SK-N-SH (cell line): ENCODE data around the gene GRIP1. TPM values are rescaled to one million over a fixed set of nuclear protein-coding genes. Genes with fewer than 3 reads are reported as not detected.

Experiments
- CTCF ChIA-PET: fragments of 300-600, 350-600 bp; formaldehyde crosslinking; extraction: SDS; loops from one replicate; lab custom pipeline; 2021; lab: Yijun Ruan, JAX
- POLR2A ChIA-PET: fragments of 350-600 bp; sonication (Branson Sonifier 250); formaldehyde crosslinking; extraction: SDS; loops from one replicate; lab custom pipeline; 2020; ENCODE audit warnings: antibody characterized with exemption, inconsistent platforms; lab: Yijun Ruan, JAX
- DNase-seq: peaks from one replicate; pipeline ENCODE4 v3.0.0; 2012
- H2AFZ ChIP-seq: fragments of 200-600 bp; sonication (generic); 2 replicates; pipeline ENCODE4 v1.8.1; 2016; ENCODE audit warnings: antibody characterized with exemption, mild to moderate bottlenecking, low read depth
- H3F3A ChIP-seq: fragments of 200-600 bp; sonication (generic); replicated peaks from 2 replicates; pipeline ENCODE3; 2016; ENCODE audit warnings: antibody characterized with exemption, mild to moderate bottlenecking; ENCODE audit not compliant: insufficient read depth
- H3K27ac ChIP-seq, 2 experiments: fragments of 200-500 bp in 1 of 2; fragments of 200-600 bp in 1 of 2; sonication (Bioruptor generic) in 1 of 2; sonication (generic), shearing (Covaris generic) in 1 of 2; 2 replicates each; pipeline versions ENCODE4 v1.5.1 to v1.6.1; 2014 to 2016; ENCODE audit warnings: low read depth in 2 of 2, inconsistent platforms in 1 of 2, low read length in 1 of 2, mild to moderate bottlenecking in 1 of 2, mixed read lengths in 1 of 2
- H3K27me3 ChIP-seq: fragments of 200-600 bp; sonication (generic), shearing (Covaris generic); 2 replicates; pipeline ENCODE4 v1.6.1; 2016; ENCODE audit warnings: mixed run types; ENCODE audit not compliant: insufficient read depth
- H3K36me3 ChIP-seq, 2 experiments: fragments of 200-500 bp in 1 of 2; fragments of 200-600 bp in 1 of 2; sonication (Bioruptor generic) in 1 of 2; sonication (generic) in 1 of 2; replicated peaks in 1 of 2; 2 replicates each; pipeline versions ENCODE3 to v1.5.1; 2014 to 2016; ENCODE audit warnings: low read length in 1 of 2, mild to moderate bottlenecking in 1 of 2; ENCODE audit not compliant: insufficient read depth in 2 of 2, control insufficient read depth in 1 of 2
- H3K4me1 ChIP-seq, 2 experiments: fragments of 200-500 bp in 1 of 2; fragments of 200-600 bp in 1 of 2; sonication (Bioruptor generic) in 1 of 2; sonication (generic), shearing (Covaris generic) in 1 of 2; 2 replicates each; pipeline versions ENCODE4 v1.5.1 to v1.6.1; 2014 to 2016; ENCODE audit warnings: low read depth in 1 of 2, low read length in 1 of 2, mixed run types in 1 of 2; ENCODE audit not compliant: insufficient read depth in 2 of 2, control insufficient read depth in 1 of 2
- H3K4me2 ChIP-seq: fragments of 200-600 bp; sonication (generic), shearing (Covaris generic); 2 replicates; pipeline ENCODE4 v1.6.1; 2017; ENCODE audit warnings: mixed run types
- H3K4me3 ChIP-seq, 2 experiments: fragments of 200-500 bp in 1 of 2; fragments of 200-600 bp in 1 of 2; sonication (Bioruptor generic) in 1 of 2; sonication (generic), shearing (Covaris generic) in 1 of 2; 2 replicates each; pipeline versions ENCODE4 v1.5.1 to v1.8.1; 2014 to 2016; ENCODE audit warnings: low read depth in 2 of 2, inconsistent platforms in 1 of 2, low read length in 1 of 2, mild to moderate bottlenecking in 1 of 2, mixed read lengths in 1 of 2, moderate library complexity in 1 of 2
- H3K79me2 ChIP-seq: fragments of 200-600 bp; sonication (generic); 2 replicates; pipeline ENCODE4 v1.8.1; 2017; ENCODE audit warnings: mild to moderate bottlenecking; ENCODE audit not compliant: insufficient read depth
- H3K9ac ChIP-seq: fragments of 200-600 bp; sonication (generic); 2 replicates; pipeline ENCODE4 v1.6.1; 2017; ENCODE audit warnings: mixed run types
- H3K9me2 ChIP-seq: fragments of 200-600 bp; sonication (generic); 2 replicates; pipeline ENCODE4 v1.6.1; 2017; ENCODE audit warnings: mixed run types
- H3K9me3 ChIP-seq: fragments of 200-600 bp; sonication (generic); 2 replicates; pipeline ENCODE4 v1.6.1; 2017; ENCODE audit warnings: mixed run types, mild to moderate bottlenecking, moderate library complexity
- H4K20me1 ChIP-seq: fragments of 200-600 bp; sonication (generic); 2 replicates; pipeline ENCODE4 v1.6.1; 2017; ENCODE audit warnings: mild to moderate bottlenecking, mixed run types; ENCODE audit not compliant: insufficient read depth
- CTCF ChIP-seq: fragments of 200-600 bp; sonication (generic); IDR thresholded peaks from 2 replicates; pipeline ENCODE4 v1.6.1; 2017; ENCODE audit warnings: antibody characterized with exemption, mild to moderate bottlenecking, moderate library complexity
- FOXJ3 ChIP-seq: sonication (generic); formaldehyde crosslinking; IDR thresholded peaks from 2 replicates; pipeline ENCODE4 v1.5.1; 2020; ENCODE audit warnings: mild to moderate bottlenecking, missing genetic modification reagents
- FOXM1 ChIP-seq: IDR thresholded peaks from 2 replicates; pipeline ENCODE4 v1.4.0; 2012; ENCODE audit warnings: low read depth, mild to moderate bottlenecking
- MAX ChIP-seq: IDR thresholded peaks from 2 replicates; pipeline ENCODE4 v1.4.0; 2012; ENCODE audit warnings: low read depth
- POLR2AphosphoS5 ChIP-seq: IDR thresholded peaks from 2 replicates; pipeline ENCODE4 v1.6.1; 2012; ENCODE audit warnings: low read depth, low read length
- REST ChIP-seq: IDR thresholded peaks from 2 replicates; pipeline ENCODE4 v1.6.1; 2012; ENCODE audit warnings: mild to moderate bottlenecking, low read depth, low read length, moderate library complexity
- RFX5 ChIP-seq: IDR thresholded peaks from 2 replicates; pipeline ENCODE4 v1.6.1; 2012; ENCODE audit warnings: mild to moderate bottlenecking, improper control_type of control experiment, low read length
- RXRA ChIP-seq: IDR thresholded peaks from 2 replicates; pipeline ENCODE4 v1.4.0; 2012; ENCODE audit warnings: low read depth, mild to moderate bottlenecking, borderline replicate concordance
- TEAD4 ChIP-seq: IDR thresholded peaks from 2 replicates; pipeline ENCODE4 v1.4.0; 2012; ENCODE audit warnings: mild to moderate bottlenecking, borderline replicate concordance; ENCODE audit not compliant: insufficient read depth
- USF2 ChIP-seq: fragments of 150-350 bp; IDR thresholded peaks from 2 replicates; pipeline ENCODE4 v1.6.1; 2017; ENCODE audit warnings: antibody characterized with exemption, low read length, low read depth, borderline replicate concordance
- polyA plus RNA-seq, 3 experiments: library from polyadenylated mRNA; depleted of rRNA; stranded (reverse); fragments of >200 nt; gene quantifications; 2 replicates each; pipeline ENCODE4 v1.2.3, GENCODE V29; 2012

GRIP1 gene
- polyA plus RNA-seq, 1 of the 3 experiments (the other 2 are of a cell fraction), result 0.07 TPM

- DNase-seq, result no peak
- H3K4me2 ChIP-seq, result no peak overlapping the region
These were observed 11.0 kb downstream of the GRIP1 start for GRCh38 chr12:66667906-66668305.

More at GRCh38 chr12:66667906-66668305, 11.0 kb downstream of the GRIP1 start:
- H3K79me2 ChIP-seq, result no peaks in the 10 kb centered on the region
- ChIA-PET CTCF (interaction anchor here (1.0 to 1.1 kb wide), 2 partner anchors 26 to 41 kb away, joined by 3 read pairs; no protein-coding TSS in a partner anchor), POLR2A (no interaction called here)
- H3K9ac ChIP-seq, result no peak overlapping the region
- H3K27ac ChIP-seq, result no peak overlapping the region
- H3K36me3 ChIP-seq, result no peaks in the 10 kb centered on the region
- H3F3A ChIP-seq, result no peaks in the 10 kb centered on the region
- no peaks in the 10 kb centered on the region for H3K9me3 ChIP-seq
- H3K9me2 ChIP-seq, result no peaks in the 10 kb centered on the region
- no peaks in the 10 kb centered on the region for H4K20me1 ChIP-seq
- no peak overlapping the region for H2AFZ ChIP-seq
- no peaks in the 10 kb centered on the region for H3K27me3 ChIP-seq
- TF ChIP-seq USF2 (no peak), CTCF (no peak), FOXM1 (no peak), RFX5 (no peak), RXRA (no peak), TEAD4 (no peak), MAX (no peak), POLR2AphosphoS5 (no peak), FOXJ3 (no peak), REST (no peak)
- H3K4me3 ChIP-seq, result no peak overlapping the region
- H3K4me1 ChIP-seq, result no peaks in the 10 kb centered on the region
